ENCODE results near the gene PCDHB16.
"Not testable (repeated sequence)": the region's sequence is repeated elsewhere in the genome, so short reads cannot be mapped to it uniquely, and the experiment has no call there.

The PCDHB16 gene

GRCh38 chr5:141182248-141182647, at the start of gene PCDHB16:
PCDHB16 (plus strand) TSS chr5:141182387; CDS start chr5:141182560, 173 bp downstream.
- no peak for DNase-seq

- no peak for DNase-seq
Measured at GRCh38 chr5:141135030-141135717, 47.0 kb upstream of the PCDHB16 start, which contains the start of gene PCDHB5. PCDHB5 (plus strand) TSS chr5:141135206; CDS start chr5:141135435, 229 bp downstream.

GRCh38 chr5:141135718-141136266, 46.4 kb upstream of the PCDHB16 start:
- no peak for DNase-seq

GRCh38 chr5:141137346-141137745, 44.8 kb upstream of the PCDHB16 start:
- not testable (repeated sequence) for DNase-seq

- no peak for DNase-seq
Measured at GRCh38 chr5:141149812-141150211, 32.4 kb upstream of the PCDHB16 start, which contains the start of gene PCDHB6. PCDHB6 (plus strand) TSS chr5:141150057; CDS start chr5:141150258, 201 bp downstream.

GRCh38 chr5:141150224-141150992, 31.8 kb upstream of the PCDHB16 start:
- DNase-seq, result no peak

GRCh38 chr5:141150993-141151325, 31.2 kb upstream of the PCDHB16 start:
- DNase-seq, result no peak

GRCh38 chr5:141151632-141152031, 30.6 kb upstream of the PCDHB16 start:
- DNase-seq, result not testable (repeated sequence)

GRCh38 chr5:141152096-141152495, 30.1 kb upstream of the PCDHB16 start:
- not testable (repeated sequence) for DNase-seq

GRCh38 chr5:141155540-141156374, 26.4 kb upstream of the PCDHB16 start:
- DNase-seq, result no peak

- DNase-seq, result not testable (repeated sequence)
Measured at GRCh38 chr5:141157356-141157755, 24.8 kb upstream of the PCDHB16 start.

- DNase-seq, result not testable (repeated sequence)
Measured at GRCh38 chr5:141157901-141158300, 24.3 kb upstream of the PCDHB16 start.

GRCh38 chr5:141172381-141173204, 9.6 kb upstream of the PCDHB16 start, which contains the start of gene PCDHB7:
PCDHB7 (plus strand) TSS chr5:141172644; CDS start chr5:141172836, 192 bp downstream.
- no peak for DNase-seq

- DNase-seq, result not testable (repeated sequence)
Measured at GRCh38 chr5:141174291-141175104, 7.7 kb upstream of the PCDHB16 start.

GRCh38 chr5:141175933-141176332, 6.3 kb upstream of the PCDHB16 start:
- no peak for DNase-seq

GRCh38 chr5:141177577-141178191, 4.5 kb upstream of the PCDHB16 start, which contains the start of gene PCDHB8:
PCDHB8 (plus strand) TSS chr5:141177790; CDS start chr5:141178035, 245 bp downstream.
- DNase-seq, result not testable (repeated sequence)

- not testable (repeated sequence) for DNase-seq
Measured at GRCh38 chr5:141179371-141179770, 2.8 kb upstream of the PCDHB16 start.

GRCh38 chr5:141179876-141180275, 2.3 kb upstream of the PCDHB16 start:
- not testable (repeated sequence) for DNase-seq

GRCh38 chr5:141180313-141180712, 1.9 kb upstream of the PCDHB16 start:
- DNase-seq, result no peak
